Measurements from ENCODE around the gene ARVCF. TPM values are rescaled to one million over a fixed set of nuclear protein-coding genes. Genes with fewer than 3 reads are reported as not detected.

Gene ARVCF
- total RNA-seq, 1 experiment from 2014 or later: 9.3 TPM

DNA sequence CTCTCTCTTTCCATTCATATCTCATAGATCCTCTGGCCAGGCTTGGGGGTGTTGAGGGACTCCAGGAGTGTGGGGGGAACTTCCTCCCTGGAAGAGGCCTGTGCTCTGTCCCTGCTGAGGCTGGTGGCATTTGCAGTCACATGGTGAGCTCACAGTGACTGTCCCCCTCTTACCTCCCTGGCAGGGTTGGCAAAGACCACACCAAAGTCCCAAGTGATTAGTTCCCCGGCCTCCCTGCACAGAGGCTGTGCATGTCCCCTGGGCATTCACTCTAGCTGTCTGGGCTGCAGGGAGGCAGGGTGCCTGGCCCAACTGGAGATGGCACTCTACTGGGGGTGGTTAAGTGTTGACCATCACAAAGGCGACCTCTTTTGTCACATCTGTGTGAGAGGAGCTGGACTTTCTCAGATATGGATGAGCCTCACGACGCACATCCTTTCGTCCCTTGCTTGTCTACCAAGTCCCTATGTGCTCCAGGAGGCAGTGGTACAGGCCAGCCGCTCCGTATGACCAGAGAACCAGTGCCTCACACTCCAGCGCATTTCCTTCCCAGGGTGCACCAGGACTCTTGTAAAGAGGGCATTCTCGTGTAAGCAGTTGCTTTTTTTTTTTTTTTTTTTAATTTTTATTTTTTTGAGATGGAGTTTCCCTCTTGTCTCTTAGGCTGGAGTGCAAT is 13.1 kb upstream of the ARVCF start:
- no peak for DNase-seq (ENCODE audit: low spot score)

DNA sequence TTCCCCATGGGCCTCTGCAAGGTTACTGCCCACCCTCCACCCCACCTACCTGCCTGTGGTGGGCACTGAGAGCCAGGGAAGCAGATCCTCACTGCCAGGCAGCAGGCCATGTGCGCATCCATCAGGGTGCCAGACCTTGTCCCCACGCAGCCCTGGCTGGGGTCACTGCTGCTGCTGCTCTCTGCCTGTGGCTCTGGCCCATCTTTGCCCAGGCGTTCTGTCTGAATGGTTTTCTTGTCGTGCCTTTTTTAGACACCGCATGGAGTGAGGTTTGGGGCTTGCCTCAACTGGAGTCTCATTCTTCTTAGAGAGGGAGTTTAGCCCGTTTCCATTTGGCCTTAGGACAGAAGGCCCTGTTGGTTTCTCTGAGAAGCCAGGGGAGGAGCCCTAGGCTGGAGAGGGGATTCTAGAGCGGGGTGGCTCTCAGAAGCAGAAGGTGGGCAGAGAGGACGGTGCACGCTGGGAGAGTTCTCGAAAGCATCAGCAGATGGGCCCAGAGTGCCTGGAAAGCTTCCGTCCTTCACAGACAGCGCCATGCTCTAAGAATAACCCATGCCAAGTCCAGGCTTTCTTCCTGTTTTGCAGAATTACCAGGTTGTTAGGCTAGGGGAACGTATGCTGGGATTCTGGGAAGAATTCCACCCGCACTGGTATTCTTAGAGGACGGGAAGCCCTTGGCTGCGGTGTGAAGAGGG is 12.4 kb upstream of the ARVCF start:
- DNase-seq (ENCODE audit: low spot score): no peak

DNA sequence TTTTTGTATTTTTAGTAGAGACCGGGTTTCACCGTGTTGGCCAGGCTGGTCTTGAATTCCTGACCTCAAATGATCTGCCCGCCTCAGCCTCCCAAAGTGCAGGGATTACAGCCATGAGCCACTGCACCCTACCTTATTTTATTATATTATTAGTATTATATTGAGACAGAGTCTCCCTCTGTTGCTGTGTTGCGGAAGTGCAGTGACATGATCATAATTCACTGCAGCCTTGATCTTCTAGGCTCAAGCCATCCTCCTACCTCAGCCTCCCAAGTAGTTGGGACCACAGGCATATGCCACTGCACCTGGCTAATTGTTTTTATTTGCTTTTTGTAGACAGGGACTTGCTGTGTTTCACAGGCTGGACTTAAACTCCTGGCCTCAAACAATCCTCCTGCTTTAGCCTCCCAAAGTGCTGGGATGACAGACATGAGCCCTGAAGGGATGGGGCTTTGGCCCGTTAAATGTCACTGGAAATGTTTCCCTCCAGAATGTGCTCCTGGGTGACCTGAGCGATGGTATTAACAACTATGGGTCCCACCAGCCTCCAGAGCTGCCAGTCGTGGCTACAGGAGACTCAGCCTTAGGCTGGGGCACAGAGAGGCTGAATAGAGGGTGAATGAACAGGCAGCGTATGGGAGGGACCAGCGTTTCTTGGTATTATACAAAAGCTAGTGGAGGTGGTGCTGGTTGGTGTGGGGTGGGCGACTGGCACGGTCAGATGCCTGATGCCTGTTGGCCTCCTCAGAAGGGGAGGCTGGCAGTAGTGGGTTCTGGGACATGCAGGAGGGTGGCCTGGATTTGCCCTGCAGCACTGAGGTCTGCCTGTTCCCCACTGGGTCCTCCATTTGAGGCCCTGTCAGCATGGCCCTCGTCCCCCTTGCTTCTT is 11.6 kb upstream of the ARVCF start:
- DNase-seq (ENCODE audit: low spot score): no peak

DNA sequence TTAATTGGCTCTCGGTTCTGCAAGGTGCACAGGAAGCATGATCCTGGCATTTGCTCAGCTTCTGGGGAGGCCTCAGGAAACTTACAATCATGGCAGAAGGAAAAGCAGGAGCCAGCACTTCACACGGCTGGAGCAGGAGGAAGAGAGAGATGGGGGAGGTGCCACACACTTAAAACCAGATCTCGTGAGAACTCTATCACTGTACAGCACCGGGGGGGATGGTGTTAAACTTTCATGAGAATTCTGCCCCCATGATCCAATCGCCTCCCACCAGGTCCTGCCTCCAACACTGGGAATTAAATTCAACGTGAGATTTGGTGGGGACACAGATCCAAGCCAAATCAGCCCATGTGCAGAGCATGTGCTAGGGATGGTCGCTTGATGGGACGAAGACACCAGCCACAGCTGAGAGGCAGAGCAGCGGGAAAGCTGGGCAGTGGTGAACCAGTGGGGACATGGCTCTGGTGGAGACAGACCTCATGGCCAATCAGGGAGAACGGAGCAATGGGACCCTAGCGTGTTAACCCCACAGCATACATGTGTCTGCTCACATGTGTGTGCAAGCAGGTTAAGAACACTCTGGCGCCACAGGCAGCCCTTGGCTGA is 10.5 kb upstream of the ARVCF start:
- no peak for DNase-seq (ENCODE audit: low spot score)

DNA sequence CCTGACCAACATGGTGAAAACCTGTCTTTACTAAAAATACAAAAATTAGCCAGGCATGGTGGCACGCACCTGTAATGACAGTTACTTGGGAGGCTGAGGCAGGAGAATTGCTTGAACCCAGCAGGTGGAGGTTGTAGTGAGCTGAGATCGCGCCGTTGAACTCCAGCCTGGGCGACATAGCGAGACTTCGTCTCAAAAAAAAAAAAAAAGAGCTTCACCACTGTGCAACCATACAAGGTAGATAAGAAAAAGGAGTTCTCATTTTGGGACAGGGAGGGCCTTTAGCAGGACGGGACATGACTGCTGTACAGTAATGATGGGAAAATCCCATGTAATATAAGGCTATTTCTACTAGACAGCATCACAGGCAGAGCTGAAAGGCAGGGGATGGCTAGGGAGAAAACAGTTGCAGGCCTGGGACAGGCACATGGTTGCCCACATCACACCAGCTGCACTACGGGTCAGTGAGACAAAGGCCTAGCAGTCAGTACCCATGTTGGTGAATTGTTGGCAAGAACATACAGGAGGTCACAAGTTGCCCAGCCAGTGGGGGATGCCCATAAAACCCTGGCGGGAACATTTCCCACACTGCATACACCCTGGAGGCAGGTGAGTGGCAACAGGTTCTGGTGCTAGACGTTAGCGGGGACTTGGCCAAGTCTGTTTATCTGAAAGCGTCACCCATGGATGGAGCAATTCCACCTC is 9.7 kb upstream of the ARVCF start:
- no peak for DNase-seq (ENCODE audit: low spot score)

DNA sequence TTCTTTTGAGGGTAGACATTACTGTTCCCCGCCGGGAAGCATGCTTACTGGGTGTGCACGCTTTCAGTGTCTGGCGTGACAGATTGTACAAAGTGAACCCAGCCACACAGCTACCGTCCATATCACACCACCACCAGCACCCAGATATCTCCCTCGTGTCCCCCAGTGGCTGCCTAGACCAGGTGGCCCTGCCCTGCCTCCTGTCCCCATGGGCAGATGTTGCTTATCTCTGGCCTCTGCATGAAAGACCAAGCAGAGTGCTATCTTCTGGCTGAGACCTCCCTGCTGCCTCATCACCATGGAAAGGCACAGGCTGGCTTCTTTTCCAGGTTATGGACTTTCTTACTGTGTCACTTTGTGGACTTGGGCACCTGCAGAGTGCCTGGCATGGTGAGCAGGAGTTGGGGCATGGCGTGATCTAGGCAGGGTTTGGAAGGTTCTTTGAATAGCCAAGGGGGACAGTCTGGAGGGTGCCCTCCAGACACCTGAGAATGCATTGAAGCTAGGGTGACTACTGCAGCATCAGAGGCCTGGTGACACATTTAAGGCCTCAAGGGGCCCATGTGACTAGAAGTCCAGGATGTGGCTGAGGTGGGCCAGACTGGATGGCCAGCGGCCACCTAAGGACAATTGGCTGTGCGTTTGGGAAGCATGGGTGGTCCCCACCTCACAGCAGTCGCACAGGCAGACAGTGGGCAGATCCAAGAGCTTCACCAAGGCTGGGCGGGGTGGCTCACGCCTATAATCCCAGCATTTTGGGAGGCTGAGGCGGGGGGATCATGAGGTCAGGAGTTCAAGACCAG is 9.0 kb upstream of the ARVCF start:
- no peak for DNase-seq (ENCODE audit: low spot score)

DNA sequence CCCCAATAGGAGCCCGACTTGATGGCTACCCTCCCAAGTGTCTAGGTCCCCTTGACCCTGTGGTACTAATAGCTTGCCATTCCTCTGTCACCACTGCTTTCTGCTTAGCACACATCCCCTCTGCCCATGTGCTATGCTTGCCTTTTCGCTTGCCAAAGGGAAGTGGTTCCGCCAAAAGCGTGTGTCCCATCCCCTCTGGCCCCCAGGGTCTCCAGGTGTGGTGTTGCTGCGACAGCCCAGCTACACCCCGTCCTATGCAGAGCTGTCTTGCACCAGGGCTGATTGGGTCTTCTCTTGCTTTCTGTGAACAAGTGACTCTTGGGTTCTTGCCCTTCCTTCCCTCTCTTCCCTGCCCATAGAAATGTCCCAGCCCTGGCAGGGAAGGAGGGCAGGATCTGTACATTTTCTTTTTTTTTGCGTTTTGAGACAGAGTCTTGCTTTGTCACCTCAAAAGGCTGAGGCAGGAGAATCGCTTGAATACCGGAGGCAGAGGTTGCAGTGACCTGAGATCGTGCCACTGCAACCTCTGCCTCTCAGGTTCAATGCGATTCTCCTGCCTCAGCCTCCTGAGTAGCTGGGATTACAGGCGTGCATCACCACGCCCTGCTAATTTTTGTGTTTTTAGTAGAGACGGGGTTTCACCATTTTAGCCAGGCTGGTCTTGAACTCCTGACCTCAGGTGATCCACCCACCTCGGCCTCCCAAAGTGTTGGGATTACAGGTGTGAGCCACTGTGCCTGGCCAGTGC is 8.2 kb upstream of the ARVCF start:
- no peak for DNase-seq (ENCODE audit: low spot score)

DNA sequence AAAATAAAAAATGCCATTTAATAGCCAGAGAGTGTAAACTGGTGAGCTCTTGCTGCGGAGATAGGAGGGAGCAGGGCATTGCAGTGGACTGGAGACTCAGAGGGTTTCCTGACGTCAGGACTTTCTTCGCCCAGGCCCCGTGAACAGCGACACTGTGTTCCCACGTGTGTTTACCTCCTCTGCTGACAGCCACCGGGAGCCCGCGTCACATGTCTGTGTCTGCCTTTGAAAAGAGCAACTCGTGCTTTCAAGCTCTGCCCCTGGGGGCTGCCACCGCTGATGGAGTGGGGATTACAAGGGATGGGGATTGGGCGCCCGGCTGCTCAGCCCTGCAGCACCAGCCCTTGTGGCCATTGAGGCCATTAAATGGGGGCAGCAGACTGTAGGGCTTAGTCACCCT is 7.6 kb upstream of the ARVCF start:
- no peak for DNase-seq (ENCODE audit: low spot score)

DNA sequence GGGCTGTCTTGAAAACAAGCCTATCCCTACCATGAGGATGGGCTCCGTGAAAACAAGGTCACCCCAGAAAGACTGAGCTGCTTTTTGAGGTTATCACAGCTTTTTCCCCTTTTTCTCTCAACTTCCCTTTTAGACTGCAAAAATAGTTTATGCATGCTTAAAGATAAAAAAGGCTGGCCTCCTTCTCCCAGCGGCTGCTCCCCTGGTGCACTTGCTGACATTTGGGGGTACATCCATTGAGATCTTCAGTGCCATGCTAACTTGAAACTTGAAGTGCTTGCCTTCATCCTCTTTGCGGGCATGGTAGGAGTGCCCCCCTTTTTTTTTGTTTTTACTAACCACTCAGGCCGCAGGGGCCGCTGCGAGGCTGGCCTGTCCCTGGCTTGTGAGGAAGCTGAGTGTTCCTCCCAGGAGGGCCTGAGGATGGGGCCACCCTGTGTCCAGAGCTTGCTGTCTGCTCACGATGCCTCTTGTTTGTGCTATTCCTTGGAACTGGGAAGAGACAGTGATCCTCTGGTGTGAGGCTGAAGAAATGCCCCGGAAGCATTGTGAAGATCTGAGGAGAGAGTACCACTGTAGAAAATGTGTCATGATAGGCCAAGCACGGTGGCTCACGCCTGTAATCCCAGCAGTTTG is 6.5 kb upstream of the ARVCF start:
- no peak for DNase-seq (ENCODE audit: low spot score)

DNA sequence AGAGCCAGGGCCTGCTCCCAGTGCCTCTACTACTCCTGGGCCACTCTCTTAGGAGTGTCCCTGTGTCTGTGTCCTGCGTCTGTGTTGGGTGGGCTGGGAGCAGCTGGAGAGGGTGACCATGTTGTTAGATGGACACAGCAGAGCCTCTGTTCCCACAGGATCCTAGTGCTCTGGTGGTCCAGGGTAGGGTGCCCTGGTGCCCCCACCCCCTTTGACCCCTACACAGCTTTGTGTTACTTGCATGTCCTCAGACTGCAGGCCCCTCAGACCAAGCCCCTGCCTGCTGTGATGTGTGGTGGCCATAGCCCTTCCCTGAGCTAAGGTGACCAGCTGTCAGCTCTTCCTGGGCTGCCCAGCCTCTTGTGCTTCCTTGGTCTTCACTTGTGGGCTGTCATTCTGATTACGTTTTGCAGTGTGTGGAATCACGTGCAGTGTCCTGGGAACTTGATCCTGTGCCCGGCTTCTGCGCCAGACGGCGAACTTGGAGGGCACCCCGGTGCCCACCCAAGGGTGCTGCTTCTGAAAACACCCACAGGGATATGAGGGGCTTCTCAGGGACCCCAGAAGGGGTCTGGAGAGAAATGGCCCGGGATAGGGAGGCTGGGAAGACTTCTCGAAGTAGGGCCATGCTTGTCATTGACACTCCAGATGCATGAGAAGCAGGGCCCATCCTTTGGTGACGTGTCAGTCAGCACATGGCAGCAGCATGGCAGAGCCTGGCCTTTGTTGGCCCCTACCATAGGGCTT is 5.8 kb upstream of the ARVCF start:
- DNase-seq (ENCODE audit: low spot score): no peak

DNA sequence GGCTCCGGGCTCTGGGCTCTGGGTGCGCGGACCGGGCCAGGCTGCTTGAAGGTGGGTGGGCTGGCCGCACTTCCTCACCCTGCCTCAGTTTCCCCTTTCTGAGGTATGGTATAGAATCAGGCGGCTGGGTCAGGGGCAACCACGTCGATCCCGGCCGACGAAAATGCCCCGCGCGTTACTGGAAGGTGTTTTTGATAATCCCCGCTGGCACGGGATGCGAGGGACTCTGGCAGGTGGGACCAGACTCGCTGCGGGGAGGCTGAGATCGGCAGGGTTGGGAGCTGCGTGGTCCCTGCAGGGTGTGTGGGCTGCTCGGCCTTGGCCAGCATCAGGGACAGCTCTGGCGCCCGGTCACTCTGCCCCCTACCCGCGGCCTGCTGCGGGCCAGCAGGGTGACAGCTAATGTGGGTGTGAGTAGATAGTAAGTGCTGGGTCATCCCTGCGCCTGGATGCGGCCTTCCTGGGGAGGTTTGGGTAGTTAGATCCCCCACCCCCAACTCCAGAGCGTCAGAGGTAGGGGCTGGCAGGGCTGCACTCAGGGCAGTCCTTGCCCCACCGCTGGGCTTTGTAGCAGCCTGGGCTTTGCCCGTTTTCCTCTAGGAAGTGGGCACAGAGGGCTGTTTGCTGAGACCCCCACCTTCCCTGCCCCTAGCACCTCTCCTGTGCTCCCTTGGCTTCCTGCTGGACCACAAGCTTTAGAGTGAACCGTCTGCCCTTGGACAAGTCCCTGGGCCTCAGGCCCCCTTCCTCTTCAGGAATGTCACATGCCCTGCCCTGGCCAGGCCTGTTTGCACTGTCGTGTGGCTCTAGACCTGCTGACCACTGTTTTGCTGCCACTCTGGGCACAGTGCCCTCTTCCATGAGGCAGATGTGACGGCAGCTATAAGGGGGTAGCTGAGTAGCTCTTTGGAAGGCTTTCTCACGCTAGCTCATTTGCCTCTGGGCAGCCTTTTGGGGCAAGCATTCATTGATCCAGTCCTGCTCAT is 4.9 kb upstream of the ARVCF start:
- peak; percentile 19 for DNase-seq (ENCODE audit: low spot score)

DNA sequence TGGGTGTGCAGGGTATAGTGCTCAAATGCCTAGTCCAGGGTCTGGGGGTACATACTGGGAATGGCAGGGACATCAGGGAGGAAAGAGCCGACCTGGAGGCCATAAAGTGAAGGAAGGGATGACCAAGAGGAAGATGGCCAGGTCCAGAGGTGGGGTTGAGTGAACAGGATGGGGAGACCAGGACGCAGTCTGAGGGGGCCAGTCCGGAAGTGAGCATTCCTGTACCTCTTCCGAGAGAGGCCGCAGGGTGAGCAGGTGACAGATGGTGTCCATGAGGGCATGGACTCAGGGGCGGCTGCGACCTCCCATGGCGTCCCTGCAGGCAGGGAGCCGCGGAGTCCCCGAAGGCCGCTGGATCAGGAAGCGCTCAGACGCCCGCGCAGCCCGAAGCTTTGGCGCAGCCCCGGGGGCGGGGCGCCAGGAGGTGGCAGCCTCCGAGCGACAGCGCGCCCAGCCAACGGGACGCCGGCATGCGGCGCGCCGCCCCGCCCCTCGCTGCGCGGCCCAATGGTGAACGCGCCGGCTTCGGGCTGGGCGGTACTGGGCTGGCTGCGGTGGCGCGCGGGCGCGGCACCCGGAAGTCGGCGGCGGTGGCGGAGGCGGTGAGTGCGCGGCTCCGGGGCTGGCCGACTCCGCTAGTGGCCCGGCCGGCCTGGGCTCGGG is 4.0 kb upstream of the ARVCF start, which contains the start of gene TANGO2:
Gene TANGO2 (plus strand): TSS at position 578 of the 663 bp plus-strand sequence. CDS start 15,689 bp downstream, outside the sequence.
- peak; percentile 61 for DNase-seq (ENCODE audit: low spot score)

DNA sequence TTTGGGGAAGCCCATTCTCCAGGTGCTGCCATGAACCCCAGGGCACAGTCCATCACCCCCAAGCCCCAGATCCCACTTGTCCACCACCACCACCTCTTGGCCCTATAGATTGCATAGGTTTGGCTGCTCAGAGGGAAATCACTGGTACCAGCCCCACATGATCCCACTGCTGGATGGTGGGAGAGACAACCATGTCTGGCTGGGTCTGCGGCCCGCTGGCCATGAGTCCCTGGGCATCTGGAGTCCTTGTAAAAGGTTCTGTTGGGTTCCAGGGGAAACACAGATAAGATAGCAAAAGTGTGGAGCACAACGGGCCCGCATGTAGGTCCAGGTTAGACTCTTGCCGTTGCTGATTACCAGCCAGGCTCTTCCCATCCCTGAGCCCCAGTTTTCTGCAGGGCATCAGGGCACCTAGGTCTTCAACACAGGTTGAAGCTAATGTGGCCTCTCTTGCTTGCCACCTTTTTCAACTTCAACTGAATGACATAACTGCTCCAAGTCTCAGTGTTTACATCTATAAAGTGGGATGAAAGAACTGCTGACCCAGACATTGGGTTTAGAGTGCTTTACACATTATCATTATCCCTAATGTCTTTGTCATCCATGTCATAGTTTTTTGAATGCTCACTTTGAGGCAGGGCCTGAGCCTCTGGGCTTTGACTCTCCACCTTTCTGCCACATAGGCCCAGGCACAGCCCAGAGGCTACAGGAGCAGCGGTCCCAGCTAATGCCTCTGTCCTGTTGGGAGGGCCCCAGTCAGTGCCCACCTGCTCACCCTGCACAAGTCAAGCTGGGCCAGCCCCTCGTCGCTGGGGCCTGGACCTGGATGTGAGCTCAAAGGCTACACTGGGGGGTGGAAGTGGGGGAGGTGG is 3.3 kb upstream of the ARVCF start:
- DNase-seq (ENCODE audit: low spot score): no peak

DNA sequence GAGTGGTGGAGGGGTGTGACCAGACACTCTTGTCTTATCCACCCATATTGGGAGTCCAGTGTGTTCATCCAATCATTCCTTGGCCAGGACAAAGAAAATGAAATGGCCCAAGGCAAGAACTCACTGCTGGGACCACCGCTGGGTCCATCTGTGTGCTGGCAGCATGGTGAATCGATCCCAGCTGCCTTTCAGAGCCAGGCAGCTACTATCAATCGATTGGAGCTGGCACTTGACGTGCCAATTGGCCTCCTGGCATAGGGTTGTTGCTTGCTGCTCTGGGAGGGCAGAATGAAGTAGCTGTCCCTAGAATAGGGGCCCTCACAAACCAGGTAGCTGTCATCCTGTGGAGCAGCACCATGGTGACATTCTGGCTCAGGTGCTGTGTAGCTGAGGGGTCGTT is 1.4 kb upstream of the ARVCF start:
- no peak for DNase-seq (ENCODE audit: low spot score)

DNA sequence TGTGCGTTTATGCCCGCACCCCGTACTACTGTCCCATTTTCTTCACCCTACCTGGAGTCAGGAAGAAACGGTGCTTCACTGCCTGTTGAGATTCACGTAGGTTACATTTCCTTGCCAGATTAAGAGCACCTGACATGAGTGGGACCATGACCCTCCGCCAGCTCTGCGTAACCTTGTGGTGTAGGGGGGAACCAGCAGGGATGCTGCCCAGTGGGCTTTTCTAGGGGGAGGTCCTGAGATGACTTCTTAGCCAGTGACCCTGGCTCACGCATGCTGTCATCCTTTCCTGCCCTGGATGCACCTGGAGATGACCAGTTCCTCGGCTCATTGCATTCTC is 967 bp upstream of the ARVCF start:
- no peak for DNase-seq (ENCODE audit: low spot score)

Measured in A172 (cell line).